K562 (cell line): ENCODE measurements around the gene MACROD2. TPM values are rescaled to one million over a fixed set of nuclear protein-coding genes. Genes with fewer than 3 reads are reported as not detected.

Experiments used
- ATAC-seq: fragments of 200-7000 bp; cut with Tn5 transposase; 3 replicates; pipeline ENCODE4 v1.9.1; 2020; ENCODE audit warnings: moderate library complexity
- BruUV-seq: library from RNA; stranded (reverse); fragments of 400-500 nt; replicated peaks from 2 replicates; lab custom pipeline; 2021; lab: Mats Ljungman, UMichigan
- CTCF ChIA-PET: fragments of 300-600 bp; formaldehyde crosslinking; extraction: SDS; loops from one replicate; lab custom pipeline; 2021; ENCODE audit warnings: low intra/inter-chr PET ratio; lab: Yijun Ruan, JAX
- POLR2A ChIA-PET: fragments of 300-600, 350-650 bp; sonication (Branson Sonifier 250); formaldehyde crosslinking; extraction: SDS; loops from one replicate; lab custom pipeline; 2021; ENCODE audit warnings: antibody characterized with exemption, inconsistent platforms; lab: Yijun Ruan, JAX
- DNase-seq, 4 experiments: peaks; one replicate each; pipeline versions ENCODE4 v3.0.0 to v3.0.0-alpha.2; 2011 to 2018; ENCODE audit warnings: low spot score in 3 of 4, mixed read lengths in 3 of 4; ENCODE audit errors: extremely low read depth in 1 of 4
- FAIRE-seq: peaks from 2 replicates; lab custom pipeline; 2011; peaks lifted over from hg19 to GRCh38; lab: Jason Lieb, UNC
- H2AFZ ChIP-seq: 2 replicates; pipeline ENCODE4 v1.6.0; 2011; ENCODE audit warnings: low read depth, low read length, control low read depth, inconsistent platforms
- H3K27ac ChIP-seq: fragments of 200-600 bp; 3 replicates; pipeline ENCODE4 v1.8.0; 2011; ENCODE audit warnings: low read depth, mild to moderate bottlenecking, control low read depth, inconsistent platforms, low read length, moderate library complexity, mixed read lengths; ENCODE audit errors: extremely low read depth
- H3K27me3 ChIP-seq, 2 experiments: fragments of 300-600 bp in 1 of 2; 2 replicates in 1 of 2; 3 replicates in 1 of 2; pipeline versions ENCODE4 v1.6.0 to v1.8.0; 2011; ENCODE audit warnings: inconsistent platforms in 2 of 2, low read length in 2 of 2, mild to moderate bottlenecking in 1 of 2, mixed read lengths in 1 of 2, moderate library complexity in 1 of 2; ENCODE audit not compliant: control insufficient read depth in 2 of 2, insufficient read depth in 2 of 2
- H3K36me3 ChIP-seq: fragments of 300-600 bp; 3 replicates; pipeline ENCODE4 v1.8.0; 2011; ENCODE audit warnings: mild to moderate bottlenecking, low read length, inconsistent platforms; ENCODE audit not compliant: control insufficient read depth, insufficient read depth
- H3K4me1 ChIP-seq, 2 experiments: fragments of 200-600 bp in 1 of 2; replicated peaks in 1 of 2; 2 replicates in 1 of 2; 3 replicates in 1 of 2; pipeline versions ENCODE4 v1.5.1 to v1.8.0; 2011; ENCODE audit warnings: inconsistent platforms in 2 of 2, low read length in 2 of 2, mild to moderate bottlenecking in 1 of 2, mixed read lengths in 1 of 2, moderate library complexity in 1 of 2; ENCODE audit not compliant: control insufficient read depth in 2 of 2, insufficient read depth in 2 of 2
- H3K4me2 ChIP-seq: 2 replicates; pipeline ENCODE4 v1.6.1; 2011; ENCODE audit warnings: low read length, control low read depth, inconsistent platforms, mixed read lengths; ENCODE audit not compliant: insufficient read depth
- H3K4me3 ChIP-seq: fragments of 200-600 bp; sonication (generic), shearing (Covaris generic); 2 replicates; pipeline ENCODE4 v1.5.1; 2016; ENCODE audit warnings: control low read depth, inconsistent platforms
- H3K79me2 ChIP-seq: fragments of 200-600 bp; 3 replicates; pipeline ENCODE4 v1.8.0; 2011; ENCODE audit warnings: low read length, inconsistent platforms; ENCODE audit not compliant: control insufficient read depth, insufficient read depth
- H3K9ac ChIP-seq, 2 experiments: 2 replicates each; pipeline versions ENCODE4 v1.6.0 to v1.6.1; 2011; ENCODE audit warnings: low read depth in 2 of 2, low read length in 2 of 2, control low read depth in 1 of 2, inconsistent platforms in 1 of 2, mild to moderate bottlenecking in 1 of 2, mixed read lengths in 1 of 2; ENCODE audit not compliant: insufficient read depth in 1 of 2
- H3K9me1 ChIP-seq: one replicate; pipeline ENCODE4 v1.6.0; 2011; ENCODE audit warnings: inconsistent platforms, mild to moderate bottlenecking, low read length, moderate library complexity; ENCODE audit not compliant: control insufficient read depth, insufficient read depth
- H3K9me3 ChIP-seq: replicated peaks from 2 replicates; pipeline ENCODE4 v1.5.1; 2011; ENCODE audit warnings: low read depth, low read length, inconsistent platforms; ENCODE audit not compliant: control insufficient read depth, insufficient read depth
- H4K20me1 ChIP-seq: replicated peaks from 2 replicates; pipeline ENCODE4 v1.6.1; 2011; ENCODE audit warnings: low read length, inconsistent platforms, mixed read lengths; ENCODE audit not compliant: control insufficient read depth, insufficient read depth
- CAMTA2 ChIP-seq: fragments of 250-450 bp; sonication (Bioruptor Pico); conservative IDR thresholded peaks from 2 replicates; pipeline ENCODE4 v1.5.1; 2022
- CREM ChIP-seq: IDR thresholded peaks from 2 replicates; pipeline ENCODE4 v1.6.1; 2014; ENCODE audit warnings: antibody characterized with exemption, low read depth
- EP400 ChIP-seq: fragments of 450-650 bp; IDR thresholded peaks from 2 replicates; pipeline ENCODE4 v1.6.1; 2017; ENCODE audit warnings: antibody characterized with exemption, mild to moderate bottlenecking, moderate library complexity
- FOXK1 ChIP-seq: sonication (generic); formaldehyde crosslinking; IDR thresholded peaks from 2 replicates; pipeline ENCODE4 v1.8.0; 2022; ENCODE audit warnings: missing genetic modification reagents, mild to moderate bottlenecking, borderline replicate concordance
- MTA2 ChIP-seq: fragments of 450-650 bp; IDR thresholded peaks from 2 replicates; pipeline ENCODE4 v1.6.1; 2016; ENCODE audit warnings: low read depth
- PML ChIP-seq: IDR thresholded peaks from 2 replicates; pipeline ENCODE4 v1.6.1; 2012; ENCODE audit warnings: low read length, inconsistent platforms
- RBM22 ChIP-seq: fragments of 200-400 bp; formaldehyde crosslinking; IDR thresholded peaks from 2 replicates; pipeline ENCODE4 v1.6.1; 2018; ENCODE audit warnings: low read length, low read depth; ENCODE audit not compliant: poor library complexity, severe bottlenecking
- XRCC4 ChIP-seq: IDR thresholded peaks from one replicate; pipeline ENCODE4 v1.6.1; 2011; ENCODE audit not compliant: insufficient read depth, insufficient read length; ENCODE audit errors: extremely low read depth
- ZNF175 ChIP-seq: fragments of 200-800 bp; sonication (Bioruptor generic); IDR thresholded peaks from 2 replicates; pipeline ENCODE4 v1.6.1; 2016; ENCODE audit warnings: low read depth, mild to moderate bottlenecking, missing genetic modification characterization, missing compliant biosample characterization
- ZNF239 ChIP-seq: fragments of 250-450 bp; sonication (Bioruptor Pico); IDR thresholded peaks from 2 replicates; pipeline ENCODE4 v1.4.0; 2020; ENCODE audit warnings: mild to moderate bottlenecking
- WGBS: fragments of 100-300 bp; shearing (Covaris generic); methylation state at CpG from one replicate; pipeline ENCODE4 v1.1.6; 2016; ENCODE audit warnings: low coverage, mixed read lengths; ENCODE audit not compliant: insufficient coverage; ENCODE audit errors: missing lambda C conversion rate; 5-methylcytosine and 5-hydroxymethylcytosine counted together
- in situ Hi-C: fragments of 300-500 bp; cut with MboI; formaldehyde crosslinking; loops from 4 replicates; pipeline ENCODE4 v1.15.0; 2018; ENCODE audit warnings: inconsistent platforms, mixed read lengths
- intact Hi-C: fragments of 100-400 bp; cut with micrococcal nuclease; formaldehyde crosslinking; loops from 2 replicates; pipeline ENCODE4 v1.14.2; 2022
- polyA plus RNA-seq, 8 experiments: library from polyadenylated mRNA; depleted of rRNA in 4 of 8; stranded (reverse) in 5 of 8; unstranded in 3 of 8; fragments of >200 nt; fragmentation: Nextera tagmentation in 2 of 8; fragmentation: Illumina TruSeq in 1 of 8; extraction: Ambion mirVana in 2 of 8; extraction: Trizol in 1 of 8; gene quantifications; 2 replicates each; pipeline versions ENCODE4 v1.2.1 to v1.2.3, GENCODE V29; 2011 to 2014; ENCODE audit warnings: inconsistent platforms in 1 of 8, missing spikeins in 1 of 8
- total RNA-seq, 7 experiments: library from RNA; depleted of rRNA in 6 of 7; stranded (reverse); fragments of >200 nt in 6 of 7; fragmentation: Illumina TruSeq in 2 of 7; extraction: Trizol in 2 of 7; gene quantifications; 2 replicates each; pipeline versions ENCODE4 v1.2.1 to v1.2.3, GENCODE V29; 2011 to 2021; ENCODE audit warnings: low replicate concordance in 1 of 7
- TF ChIP-seq, protein P1 (sequence below): fragments of 450-650 bp; formaldehyde crosslinking; IDR thresholded peaks from 2 replicates; pipeline ENCODE4 v1.4.0; 2022; ENCODE audit warnings: missing genetic modification characterization
- TF ChIP-seq, protein P2 (sequence below): fragments of 250-450 bp; sonication (Bioruptor Pico); IDR thresholded peaks from 2 replicates; pipeline ENCODE4 v1.5.0; 2021; ENCODE audit warnings: mild to moderate bottlenecking, borderline replicate concordance

MACROD2 gene
- total and polyA plus RNA-seq, 9 of the 15 experiments (the other 6 are each of a cell fraction or from before 2014, with no cell fraction given) = not detected

DNA sequence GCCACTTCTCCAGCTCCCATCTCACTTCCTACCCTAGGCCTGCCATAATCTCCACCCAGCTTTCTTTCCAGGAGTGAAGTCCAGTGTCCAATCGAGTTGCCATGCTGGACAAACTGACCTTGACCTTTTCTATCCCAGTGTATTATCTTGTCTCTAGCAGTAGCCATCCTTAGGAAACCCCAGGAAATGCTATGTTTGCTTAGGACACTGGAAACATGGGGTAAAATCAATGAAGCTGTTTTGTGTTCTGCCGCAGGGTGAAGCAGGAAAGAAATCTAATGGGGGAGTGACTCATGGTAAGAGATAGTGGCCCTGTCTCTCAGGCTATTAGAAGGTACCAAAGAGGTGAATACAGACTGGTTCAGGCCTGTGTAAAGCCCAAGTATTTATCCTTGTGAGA lies 1452.2 kb downstream of the MACROD2 start:
- ATAC-seq = no peak

More for the DNA sequence above, 1452.2 kb downstream of the MACROD2 start:
- Histone ChIP-seq H3K9me3 (no peaks in the 10 kb centered on the region), H4K20me1 (no peaks in the 10 kb centered on the region), H2AFZ (no peak overlapping the region), H3K4me3 (no peak overlapping the region), H3K9ac (no peak overlapping the region), H3K36me3 (no peaks in the 10 kb centered on the region), H3K4me1 (no peaks in the 10 kb centered on the region), H3K79me2 (no peaks in the 10 kb centered on the region), H3K9me1 (no peaks in the 10 kb centered on the region), H3K4me2 (no peak overlapping the region), H3K27ac (no peak overlapping the region), H3K27me3 (no peaks in the 10 kb centered on the region)
- WGBS = 10% methylated on average over 2 of the region's 2 CpGs
- ChIA-PET POLR2A (no interaction called here), CTCF (no interaction called here)
- TF ChIP-seq ZNF175 (CRISPR knock-in tag) (no peak), MTA2 (no peak), CAMTA2 (no peak), FOXK1 (CRISPR knock-in tag) (no peak), CREM (no peak), ZNF239 (CRISPR knock-in tag) (no peak), PML (no peak), RBM22 (no peak), XRCC4 (no peak), EP400 (no peak)
- TF ChIP-seq, protein P1, sequence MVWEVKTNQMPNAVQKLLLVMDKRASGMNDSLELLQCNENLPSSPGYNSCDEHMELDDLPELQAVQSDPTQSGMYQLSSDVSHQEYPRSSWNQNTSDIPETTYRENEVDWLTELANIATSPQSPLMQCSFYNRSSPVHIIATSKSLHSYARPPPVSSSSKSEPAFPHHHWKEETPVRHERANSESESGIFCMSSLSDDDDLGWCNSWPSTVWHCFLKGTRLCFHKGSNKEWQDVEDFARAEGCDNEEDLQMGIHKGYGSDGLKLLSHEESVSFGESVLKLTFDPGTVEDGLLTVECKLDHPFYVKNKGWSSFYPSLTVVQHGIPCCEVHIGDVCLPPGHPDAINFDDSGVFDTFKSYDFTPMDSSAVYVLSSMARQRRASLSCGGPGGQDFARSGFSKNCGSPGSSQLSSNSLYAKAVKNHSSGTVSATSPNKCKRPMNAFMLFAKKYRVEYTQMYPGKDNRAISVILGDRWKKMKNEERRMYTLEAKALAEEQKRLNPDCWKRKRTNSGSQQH (CRISPR knock-in tag) = no peak
- TF ChIP-seq, protein P2, sequence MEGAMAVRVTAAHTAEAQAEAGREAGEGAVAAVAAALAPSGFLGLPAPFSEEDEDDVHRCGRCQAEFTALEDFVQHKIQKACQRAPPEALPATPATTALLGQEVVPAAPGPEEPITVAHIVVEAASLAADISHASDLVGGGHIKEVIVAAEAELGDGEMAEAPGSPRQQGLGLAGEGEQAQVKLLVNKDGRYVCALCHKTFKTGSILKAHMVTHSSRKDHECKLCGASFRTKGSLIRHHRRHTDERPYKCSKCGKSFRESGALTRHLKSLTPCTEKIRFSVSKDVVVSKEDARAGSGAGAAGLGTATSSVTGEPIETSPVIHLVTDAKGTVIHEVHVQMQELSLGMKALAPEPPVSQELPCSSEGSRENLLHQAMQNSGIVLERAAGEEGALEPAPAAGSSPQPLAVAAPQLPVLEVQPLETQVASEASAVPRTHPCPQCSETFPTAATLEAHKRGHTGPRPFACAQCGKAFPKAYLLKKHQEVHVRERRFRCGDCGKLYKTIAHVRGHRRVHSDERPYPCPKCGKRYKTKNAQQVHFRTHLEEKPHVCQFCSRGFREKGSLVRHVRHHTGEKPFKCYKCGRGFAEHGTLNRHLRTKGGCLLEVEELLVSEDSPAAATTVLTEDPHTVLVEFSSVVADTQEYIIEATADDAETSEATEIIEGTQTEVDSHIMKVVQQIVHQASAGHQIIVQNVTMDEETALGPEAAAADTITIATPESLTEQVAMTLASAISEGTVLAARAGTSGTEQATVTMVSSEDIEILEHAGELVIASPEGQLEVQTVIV (CRISPR knock-in tag) = no peak
- DNase-seq (no peak), FAIRE-seq (no peak)
- in situ Hi-C loops (no loop called here), intact Hi-C loops (no loop called here)
- no TSS peak for BruUV-seq
